ENCODE results near the gene IER2.
A peak's percentile ranks its signal among the peaks of the same experiment; 100 is the strongest.

The IER2 gene

DNA sequence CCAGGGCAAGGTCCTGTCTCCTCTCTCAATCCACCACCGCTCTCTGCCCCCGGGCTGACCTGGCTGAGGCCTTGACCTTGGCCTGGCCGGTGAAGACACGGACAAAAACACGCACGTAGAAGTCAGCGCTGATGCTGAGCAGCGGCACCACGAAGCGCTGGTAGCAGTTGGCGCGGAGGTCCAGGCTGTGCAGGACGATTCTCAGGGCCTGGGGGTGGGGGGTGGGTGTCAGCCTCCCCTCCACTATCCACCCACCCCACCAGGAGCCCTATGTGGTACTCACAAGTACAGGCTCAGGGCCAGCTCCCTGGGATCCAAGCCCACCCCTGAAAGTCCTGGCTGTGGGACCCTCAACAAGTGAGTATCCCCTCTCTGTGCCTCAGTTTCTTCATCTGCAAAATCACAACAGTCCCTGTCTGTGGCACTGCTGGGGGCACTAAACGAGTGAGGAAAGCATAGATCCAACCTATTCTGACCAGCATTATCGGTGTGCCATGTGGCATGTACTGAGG lies 40.1 kb upstream of the IER2 start:
- no peaks in the 10 kb centered on the region for H3K27me3 Mint-ChIP-seq
- H3K4me1 Mint-ChIP-seq: no peaks in the 10 kb centered on the region
- no peaks in the 10 kb centered on the region for H3K9me3 Mint-ChIP-seq
- H3K27ac Mint-ChIP-seq (ENCODE audit: low read depth): no peak overlapping the region
- no peak for ATAC-seq (replicated peaks; ENCODE audit: extremely low read depth, poor library complexity, severe bottlenecking)
- H3K36me3 Mint-ChIP-seq (ENCODE audit: insufficient read depth): peaks cover 15% of the 10 kb centered on the region
- no peak overlapping the region for H3K4me3 Mint-ChIP-seq
- DNase-seq (ENCODE audit: low spot score in 2 of 2): no peak

DNA sequence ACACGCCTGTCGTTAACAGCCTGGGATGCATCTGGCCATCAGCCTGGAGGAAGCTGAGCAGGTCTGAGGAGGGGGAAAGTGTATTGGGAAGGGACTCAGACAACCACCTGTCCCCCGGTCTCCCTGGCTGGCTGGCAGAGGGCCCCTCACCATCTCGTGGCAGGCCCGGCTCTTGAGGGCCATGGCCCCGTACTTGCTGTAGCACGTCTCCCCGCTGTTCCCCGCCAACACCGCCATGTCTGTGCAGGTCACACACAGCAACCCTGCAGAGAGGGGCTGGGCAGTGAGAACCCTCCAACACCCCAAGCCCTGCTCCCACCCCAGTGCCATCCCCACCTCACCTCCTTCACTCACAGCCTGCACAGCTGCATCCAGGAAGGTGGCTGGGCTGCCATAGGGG lies 37.7 kb upstream of the IER2 start:
- H3K9me3 Mint-ChIP-seq: no peaks in the 10 kb centered on the region

DNA sequence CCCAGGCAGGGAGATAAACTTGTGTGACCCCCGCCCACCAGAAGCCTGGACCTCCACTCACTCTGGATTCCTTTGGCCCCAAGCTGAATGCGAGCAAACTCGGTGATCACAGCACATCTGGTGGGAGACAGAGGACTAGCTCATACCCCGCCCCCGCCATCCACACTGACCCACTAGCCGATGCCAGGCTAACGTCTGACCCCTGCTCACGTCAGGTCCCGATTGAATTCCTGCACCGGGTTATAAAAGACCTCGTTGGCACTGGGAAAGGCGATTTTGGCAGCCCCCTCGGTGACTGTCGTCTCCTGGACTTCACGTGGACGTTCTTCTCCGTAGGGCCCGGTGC lies 34.3 kb upstream of the IER2 start:
- DNase-seq (ENCODE audit: low spot score in 2 of 2) (no peak), ATAC-seq (replicated peaks; ENCODE audit: extremely low read depth, poor library complexity, severe bottlenecking) (no peak)
- no peaks in the 10 kb centered on the region for H3K27me3 Mint-ChIP-seq
- peak overlapping the region; percentile 91 for H3K4me3 Mint-ChIP-seq
- H3K4me1 Mint-ChIP-seq: peaks cover 41% of the 10 kb centered on the region
- H3K9me3 Mint-ChIP-seq: no peaks in the 10 kb centered on the region
- peaks cover 22% of the 10 kb centered on the region for H3K36me3 Mint-ChIP-seq (ENCODE audit: insufficient read depth)
- peak overlapping the region; percentile 51 for H3K27ac Mint-ChIP-seq (ENCODE audit: low read depth)

More for the DNA sequence above, 37.7 kb upstream of the IER2 start:
- peaks cover 23% of the 10 kb centered on the region for H3K36me3 Mint-ChIP-seq (ENCODE audit: insufficient read depth)
- no peak for DNase-seq (ENCODE audit: low spot score in 2 of 2)
- no peak overlapping the region for H3K4me3 Mint-ChIP-seq
- peaks cover 17% of the 10 kb centered on the region for H3K4me1 Mint-ChIP-seq
- ATAC-seq (replicated peaks; ENCODE audit: extremely low read depth, poor library complexity, severe bottlenecking): no peak
- H3K27ac Mint-ChIP-seq (ENCODE audit: low read depth): no peak overlapping the region
- no peaks in the 10 kb centered on the region for H3K27me3 Mint-ChIP-seq

DNA sequence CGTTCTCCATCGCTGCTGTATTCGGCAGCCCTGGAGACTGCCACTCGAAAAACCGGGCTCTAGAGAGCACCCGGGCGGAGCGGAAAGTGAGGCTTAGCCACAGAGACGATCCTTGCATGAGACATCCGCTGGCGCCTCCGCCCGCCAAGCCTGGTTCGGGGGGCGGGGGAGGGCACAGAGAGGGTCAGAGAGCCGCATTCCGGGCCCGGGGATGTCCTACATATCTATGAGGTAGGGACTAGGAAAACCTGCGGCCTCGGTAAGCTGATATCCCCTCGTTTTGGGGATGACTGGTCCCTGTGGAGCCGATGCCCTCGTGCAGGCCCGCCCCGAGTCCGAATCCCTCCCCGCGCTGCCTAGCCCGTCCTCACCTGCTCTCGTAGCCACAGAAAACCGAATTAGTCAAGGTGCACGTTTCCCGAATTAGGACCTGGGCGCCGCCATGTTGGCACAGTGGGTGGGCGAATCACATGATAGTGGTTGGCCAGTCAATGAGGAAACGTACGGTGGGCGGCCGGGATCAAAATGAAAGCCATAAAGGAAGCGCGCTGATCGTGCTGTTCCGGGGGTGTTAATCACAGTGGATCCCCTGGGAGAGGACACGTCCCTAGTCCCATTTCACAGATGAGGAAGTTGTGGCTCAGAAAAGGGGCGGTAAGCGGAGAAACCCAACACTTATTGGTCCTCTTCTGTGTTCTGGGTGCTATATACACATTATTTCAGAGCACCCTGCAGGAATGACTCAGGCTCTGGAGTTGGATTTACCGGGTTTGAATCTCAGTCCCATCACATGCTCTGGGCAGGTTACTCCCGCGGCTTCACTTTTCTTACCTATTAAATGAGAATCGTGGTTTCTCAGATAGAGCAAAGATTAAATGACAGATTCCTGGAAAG lies 33.7 kb upstream of the IER2 start, which contains the start of gene TRMT1:
TSS of gene TRMT1 (minus strand) at position 459 of the 894 bp plus-strand sequence. CDS start at position 118, 341 bp downstream.
- Mint-ChIP-seq H3K4me3 (peak within 1 kb of the TSS; percentile 91), H3K36me3 (ENCODE audit: insufficient read depth) (peaks cover 22% of the 10 kb centered on the region), H3K27ac (ENCODE audit: low read depth) (peak within 1 kb of the TSS; percentile 93), H3K4me1 (peaks cover 47% of the 10 kb centered on the region), H3K27me3 (no peaks in the 10 kb centered on the region), H3K9me3 (no peaks in the 10 kb centered on the region)
- DNase-seq (ENCODE audit: low spot score in 2 of 2): peak; percentile 76 to 77
- peak; percentile 62 for ATAC-seq (replicated peaks; ENCODE audit: extremely low read depth, poor library complexity, severe bottlenecking)

DNA sequence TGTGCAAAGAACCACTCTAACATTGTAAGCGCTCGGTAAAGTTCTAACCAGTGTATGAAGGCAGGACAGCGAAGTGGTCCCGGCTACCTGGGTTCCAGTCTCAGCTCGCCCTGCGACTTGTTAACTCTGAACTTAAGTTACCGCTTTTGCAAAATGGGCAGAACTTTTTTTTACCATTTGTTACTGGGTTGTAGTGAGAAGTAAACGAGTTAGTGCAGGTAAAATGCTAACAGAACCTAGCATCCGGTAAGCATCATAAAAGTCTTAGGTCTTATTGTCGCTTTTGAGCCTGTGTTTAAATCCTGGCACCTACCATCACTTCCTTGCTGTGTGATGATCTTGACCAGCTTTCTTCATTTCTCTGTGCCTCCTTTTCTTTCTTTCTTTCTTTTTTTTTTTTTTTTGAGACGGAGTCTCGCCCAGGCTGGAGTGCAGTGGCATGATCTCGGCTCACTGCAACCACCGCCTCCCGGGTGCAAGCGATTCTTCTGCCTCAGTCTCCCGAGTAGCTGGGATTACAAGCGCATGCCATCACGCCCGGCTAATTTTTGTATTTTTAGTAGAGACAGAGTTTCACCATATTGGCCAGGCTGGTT lies 32.9 kb upstream of the IER2 start:
- H3K4me1 Mint-ChIP-seq: peaks cover 55% of the 10 kb centered on the region
- DNase-seq (ENCODE audit: low spot score in 2 of 2): no peak
- ATAC-seq (replicated peaks; ENCODE audit: extremely low read depth, poor library complexity, severe bottlenecking): peak; percentile 57

DNA sequence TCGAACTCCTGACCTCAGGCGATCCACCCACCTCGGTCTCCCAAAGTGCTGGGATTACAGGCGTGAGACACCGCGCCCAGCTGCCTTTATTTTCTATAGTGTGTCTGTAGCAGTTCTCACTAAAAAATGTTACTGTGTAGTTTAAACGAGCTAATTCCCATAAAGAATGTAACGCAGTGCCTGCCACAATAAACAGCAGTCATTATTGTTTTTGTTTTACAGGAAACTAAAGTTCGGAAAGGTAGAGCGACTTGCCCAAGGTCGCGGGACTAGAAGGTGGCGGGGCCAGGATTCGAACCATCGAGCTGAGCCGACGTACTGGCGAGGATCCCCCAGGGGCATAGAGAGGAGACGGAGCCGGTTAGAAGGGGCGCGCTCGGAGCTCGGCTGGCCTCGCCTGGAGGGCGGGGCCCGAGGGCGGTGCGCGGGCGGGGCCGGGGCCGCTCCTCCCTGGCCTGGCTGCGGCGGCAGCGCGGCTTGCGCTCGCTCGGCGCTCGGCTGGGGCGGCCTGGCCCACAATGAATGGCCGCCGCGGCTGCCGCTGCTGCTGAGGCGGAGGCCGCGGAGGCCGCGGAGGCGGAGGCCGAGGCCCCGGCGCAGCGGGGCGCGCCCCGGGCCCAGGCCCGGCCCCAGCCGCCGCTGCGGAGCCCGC lies 32.3 kb upstream of the IER2 start, which contains the start of gene NACC1:
TSS of gene NACC1 (plus strand) at position 493 of the 652 bp plus-strand sequence. CDS start 16,944 bp downstream, outside the sequence.
- peak within 1 kb of the TSS; percentile 93 for H3K27ac Mint-ChIP-seq (ENCODE audit: low read depth)
- H3K36me3 Mint-ChIP-seq (ENCODE audit: insufficient read depth): peaks cover 21% of the 10 kb centered on the region
- ATAC-seq (replicated peaks; ENCODE audit: extremely low read depth, poor library complexity, severe bottlenecking): peak; percentile 78
- H3K4me1 Mint-ChIP-seq: peaks cover 61% of the 10 kb centered on the region
- peak; percentile 76 to 86 for DNase-seq (ENCODE audit: low spot score in 2 of 2)
- H3K27me3 Mint-ChIP-seq: no peaks in the 10 kb centered on the region
- peak within 1 kb of the TSS; percentile 91 for H3K4me3 Mint-ChIP-seq
- no peaks in the 10 kb centered on the region for H3K9me3 Mint-ChIP-seq

More for the DNA sequence above, 32.9 kb upstream of the IER2 start:
- peaks cover 23% of the 10 kb centered on the region for H3K36me3 Mint-ChIP-seq (ENCODE audit: insufficient read depth)
- peak overlapping the region; percentile 91 for H3K4me3 Mint-ChIP-seq
- peak overlapping the region; percentile 93 for H3K27ac Mint-ChIP-seq (ENCODE audit: low read depth)
- H3K27me3 Mint-ChIP-seq: no peaks in the 10 kb centered on the region
- no peaks in the 10 kb centered on the region for H3K9me3 Mint-ChIP-seq

DNA sequence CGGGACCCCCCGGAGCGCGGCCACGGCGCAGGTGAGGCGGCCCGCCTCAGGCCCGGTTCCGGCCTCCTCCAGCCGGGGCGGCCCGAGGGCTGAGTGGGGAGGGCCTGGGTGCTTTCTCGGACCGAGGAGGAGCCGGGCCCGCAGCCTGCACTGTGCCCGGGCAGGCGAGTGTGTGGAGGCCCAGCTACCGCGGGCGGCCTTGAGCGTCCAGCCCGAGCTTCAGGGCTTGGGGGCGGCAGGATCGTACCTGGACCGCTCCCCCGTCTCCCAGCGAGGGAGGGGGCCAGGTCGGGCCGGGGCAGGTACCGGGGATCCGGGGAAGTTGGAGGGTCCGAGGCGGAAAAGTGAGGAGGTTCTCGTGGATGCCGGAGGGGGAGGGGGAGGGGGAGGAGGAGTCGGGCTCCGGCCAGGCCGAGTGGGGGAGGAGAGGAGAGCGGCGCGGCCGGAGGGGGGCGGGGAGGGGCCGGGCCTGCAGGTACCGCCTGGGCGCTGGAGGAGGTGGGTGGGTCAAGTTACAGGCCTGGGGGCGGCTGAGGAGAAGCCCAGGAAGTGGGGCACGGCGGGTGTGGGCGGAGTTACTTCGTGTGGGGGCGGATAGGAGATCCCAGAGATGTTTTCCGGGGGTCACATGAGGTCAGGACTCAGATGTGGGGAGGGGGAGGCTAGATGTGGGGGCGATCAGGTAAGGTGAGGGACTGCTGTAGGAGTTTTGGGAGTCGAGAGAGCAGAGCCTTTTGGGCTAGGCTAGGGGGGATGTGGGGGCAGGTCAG lies 31.6 kb upstream of the IER2 start:
- H3K4me1 Mint-ChIP-seq: peaks cover 68% of the 10 kb centered on the region

DNA sequence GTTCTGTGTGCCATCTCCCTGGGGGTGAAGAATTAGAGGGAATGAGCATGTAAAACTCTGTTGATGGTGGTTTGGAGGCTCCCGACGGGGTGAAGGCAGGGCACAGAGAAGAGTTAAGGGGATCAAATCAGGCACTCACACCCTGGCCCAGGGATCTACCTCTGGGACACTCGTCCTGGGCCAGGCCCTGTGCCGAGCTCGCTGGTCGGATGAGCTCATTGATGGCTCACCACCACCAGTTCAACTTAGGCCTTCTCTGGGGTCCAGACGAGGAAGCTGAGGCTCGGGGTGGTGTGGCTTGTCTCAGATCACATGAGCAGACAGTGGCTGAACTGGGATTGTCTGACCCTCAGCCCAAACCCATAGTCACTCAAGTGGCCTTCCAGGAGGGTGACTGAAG lies 30.6 kb upstream of the IER2 start:
- peaks cover 72% of the 10 kb centered on the region for H3K4me1 Mint-ChIP-seq
- H3K9me3 Mint-ChIP-seq: no peaks in the 10 kb centered on the region
- peak overlapping the region; percentile 91 for H3K4me3 Mint-ChIP-seq
- peaks cover 15% of the 10 kb centered on the region for H3K36me3 Mint-ChIP-seq (ENCODE audit: insufficient read depth)
- DNase-seq (ENCODE audit: low spot score in 2 of 2): no peak
- H3K27ac Mint-ChIP-seq (ENCODE audit: low read depth): peak overlapping the region; percentile 44
- no peaks in the 10 kb centered on the region for H3K27me3 Mint-ChIP-seq
- no peak for ATAC-seq (replicated peaks; ENCODE audit: extremely low read depth, poor library complexity, severe bottlenecking)

More for the DNA sequence above, 31.6 kb upstream of the IER2 start:
- Mint-ChIP-seq H3K9me3 (no peaks in the 10 kb centered on the region), H3K36me3 (ENCODE audit: insufficient read depth) (peaks cover 17% of the 10 kb centered on the region), H3K4me3 (peak overlapping the region; percentile 91), H3K27ac (ENCODE audit: low read depth) (peak overlapping the region; percentile 44), H3K27me3 (no peaks in the 10 kb centered on the region)
- ATAC-seq (replicated peaks; ENCODE audit: extremely low read depth, poor library complexity, severe bottlenecking) (no peak), DNase-seq (ENCODE audit: low spot score in 2 of 2) (no peak)

DNA sequence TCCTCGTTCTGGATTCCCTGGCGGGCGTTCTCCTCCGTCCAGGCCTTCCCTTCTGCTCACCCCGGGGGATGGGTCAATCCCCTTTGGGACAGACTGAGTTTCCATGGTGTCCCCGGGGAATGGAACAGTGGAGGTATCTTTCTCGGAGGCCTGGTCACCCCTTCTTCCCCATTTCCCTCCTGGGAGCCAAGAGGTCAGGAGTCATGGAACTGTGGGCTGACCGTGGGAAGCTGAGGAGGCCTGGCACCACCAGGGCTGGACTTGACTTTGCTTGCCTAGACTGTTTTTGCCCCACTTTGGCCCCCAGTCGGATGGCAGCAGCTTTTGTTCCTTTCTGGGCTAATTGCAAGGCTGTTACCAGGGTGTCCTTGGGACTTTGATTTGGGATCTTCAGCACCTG lies 30.2 kb upstream of the IER2 start:
- Mint-ChIP-seq H3K4me1 (peaks cover 72% of the 10 kb centered on the region), H3K27ac (ENCODE audit: low read depth) (peak overlapping the region; percentile 93), H3K36me3 (ENCODE audit: insufficient read depth) (peaks cover 15% of the 10 kb centered on the region), H3K4me3 (peak overlapping the region; percentile 91), H3K9me3 (no peaks in the 10 kb centered on the region), H3K27me3 (no peaks in the 10 kb centered on the region)
- DNase-seq (ENCODE audit: low spot score in 2 of 2) (no peak), ATAC-seq (replicated peaks; ENCODE audit: extremely low read depth, poor library complexity, severe bottlenecking) (no peak)

DNA sequence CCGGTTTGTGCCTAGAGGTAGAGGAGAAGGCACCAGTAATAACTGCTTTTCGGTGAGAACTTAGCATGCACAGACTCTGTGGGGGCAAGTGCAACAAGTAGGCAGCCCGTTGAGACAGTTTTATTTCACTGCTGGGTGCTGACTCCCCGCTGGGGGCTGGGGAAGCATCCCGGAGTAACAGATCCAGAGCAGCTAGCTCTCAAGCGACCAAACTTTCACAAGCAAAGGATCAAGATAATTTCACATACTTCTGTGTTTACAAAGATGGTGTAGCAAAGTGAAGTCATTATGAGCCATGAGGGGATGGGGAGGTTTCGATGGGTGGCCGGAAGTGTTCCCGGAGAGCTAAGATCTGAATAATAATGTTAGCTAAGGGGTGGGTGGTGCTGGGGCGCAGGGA lies 29.4 kb upstream of the IER2 start:
- no peak for ATAC-seq (replicated peaks; ENCODE audit: extremely low read depth, poor library complexity, severe bottlenecking)
- Mint-ChIP-seq H3K27ac (ENCODE audit: low read depth) (peak overlapping the region; percentile 93), H3K27me3 (no peaks in the 10 kb centered on the region), H3K4me1 (peaks cover 67% of the 10 kb centered on the region), H3K4me3 (peak overlapping the region; percentile 51), H3K9me3 (no peaks in the 10 kb centered on the region), H3K36me3 (ENCODE audit: insufficient read depth) (peaks cover 12% of the 10 kb centered on the region)
- DNase-seq (ENCODE audit: low spot score in 2 of 2): no peak

DNA sequence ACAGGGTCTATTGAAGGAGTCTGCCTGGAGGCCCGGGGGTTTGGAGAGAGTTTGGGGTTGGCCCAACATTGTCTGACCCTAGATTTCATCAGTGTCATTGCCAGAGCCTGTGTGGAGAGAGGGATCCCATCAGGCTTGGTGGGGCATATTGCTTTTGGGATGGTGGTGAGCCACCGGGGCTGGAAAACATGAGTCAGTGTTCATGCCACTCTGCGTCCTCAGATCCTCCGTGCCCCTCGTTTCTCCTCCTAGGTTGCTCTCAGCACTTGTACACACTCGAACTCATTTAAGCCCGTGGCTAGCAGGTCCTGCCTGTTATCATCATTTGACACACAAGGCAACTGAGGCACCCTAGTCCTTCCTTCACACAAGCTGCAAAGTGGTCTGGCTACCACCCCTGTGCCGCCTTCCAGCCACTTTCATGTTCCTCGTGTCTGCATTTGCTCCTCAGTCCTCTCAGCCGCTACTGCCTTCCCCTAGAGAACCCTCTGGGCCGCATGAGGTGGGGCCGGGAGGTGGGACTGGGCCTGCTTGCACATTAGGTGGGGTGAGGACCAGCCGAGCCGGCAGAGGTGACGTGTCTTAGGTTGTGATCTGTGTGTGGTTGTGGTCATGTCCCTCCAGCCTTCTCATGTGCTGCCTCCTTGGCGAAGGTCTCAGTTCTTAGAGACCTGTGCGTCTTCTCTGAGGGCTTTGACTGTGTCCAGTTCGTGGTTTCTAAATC lies 28.5 kb upstream of the IER2 start:
- Mint-ChIP-seq H3K4me1 (peaks cover 62% of the 10 kb centered on the region), H3K36me3 (ENCODE audit: insufficient read depth) (peaks cover 5% of the 10 kb centered on the region), H3K9me3 (no peaks in the 10 kb centered on the region), H3K27ac (ENCODE audit: low read depth) (peak overlapping the region; percentile 93), H3K27me3 (no peaks in the 10 kb centered on the region), H3K4me3 (peak overlapping the region; percentile 58)
- DNase-seq (ENCODE audit: low spot score in 2 of 2) (no peak), ATAC-seq (replicated peaks; ENCODE audit: extremely low read depth, poor library complexity, severe bottlenecking) (peak; percentile 22)

All from central memory CD8-positive, alpha-beta T cell (primary cell).